Osteocyte (in vitro differentiated cells): ENCODE results near the gene PIANP. TPM values are rescaled to one million over a fixed set of nuclear protein-coding genes. Genes with fewer than 3 reads are reported as not detected.

ENCODE experiments used
- DNase-seq: peaks from one replicate; pipeline ENCODE4 v3.0.0; 2021; ENCODE audit warnings: mixed read lengths; ENCODE audit not compliant: unreplicated experiment; ENCODE audit errors: extremely low spot score
- H3K27ac Mint-ChIP-seq: one replicate; pipeline ENCODE4 v1.8.0; 2021; ENCODE audit warnings: mild to moderate bottlenecking, mixed read lengths; ENCODE audit not compliant: unreplicated experiment
- H3K27me3 Mint-ChIP-seq: one replicate; pipeline ENCODE4 v1.8.0; 2021; ENCODE audit warnings: mixed read lengths; ENCODE audit not compliant: unreplicated experiment
- H3K36me3 Mint-ChIP-seq: one replicate; pipeline ENCODE4 v1.8.0; 2021; ENCODE audit warnings: mixed read lengths; ENCODE audit not compliant: unreplicated experiment
- H3K4me1 Mint-ChIP-seq: one replicate; pipeline ENCODE4 v1.8.0; 2021; ENCODE audit warnings: mixed read lengths; ENCODE audit not compliant: unreplicated experiment
- H3K4me3 Mint-ChIP-seq: one replicate; pipeline ENCODE4 v1.8.0; 2021; ENCODE audit warnings: mild to moderate bottlenecking, moderate library complexity, mixed read lengths; ENCODE audit not compliant: unreplicated experiment
- H3K9me3 Mint-ChIP-seq: one replicate; pipeline ENCODE4 v1.8.0; 2021; ENCODE audit warnings: mixed read lengths; ENCODE audit not compliant: unreplicated experiment
- CTCF ChIP-seq: fragments of 200-600 bp; sonication (generic); IDR thresholded peaks from 2 replicates; pipeline ENCODE4 v1.5.0; 2021; ENCODE audit warnings: antibody characterized with exemption, mild to moderate bottlenecking, moderate library complexity
- total RNA-seq: library from RNA; stranded (reverse); gene quantifications from 2 replicates; pipeline ENCODE4 v1.2.1, GENCODE V29; 2021

Gene PIANP
- total RNA-seq, 1 donor from 2014 or later, result 3.9 TPM

GRCh38 chr12:6685814-6686213, 14.8 kb downstream of the PIANP start:
- TF ChIP-seq CTCF, result no peak
- H3K36me3 Mint-ChIP-seq, result peaks cover 5% of the 10 kb centered on the region
- H3K4me3 Mint-ChIP-seq, result no peak overlapping the region
- peaks cover 35% of the 10 kb centered on the region for H3K4me1 Mint-ChIP-seq
- H3K9me3 Mint-ChIP-seq, result no peaks in the 10 kb centered on the region
- DNase-seq, result no peak
- H3K27me3 Mint-ChIP-seq, result no peaks in the 10 kb centered on the region
- no peak overlapping the region for H3K27ac Mint-ChIP-seq

GRCh38 chr12:6684609-6685008, 16.0 kb downstream of the PIANP start:
- peak; percentile 60 for TF ChIP-seq CTCF
- Mint-ChIP-seq H3K36me3 (peaks cover 7% of the 10 kb centered on the region), H3K27me3 (no peaks in the 10 kb centered on the region), H3K4me1 (peaks cover 27% of the 10 kb centered on the region), H3K9me3 (no peaks in the 10 kb centered on the region), H3K27ac (no peak overlapping the region), H3K4me3 (no peak overlapping the region)
- DNase-seq, result no peak

GRCh38 chr12:6676962-6677361, 23.7 kb downstream of the PIANP start:
- Mint-ChIP-seq H3K9me3 (no peaks in the 10 kb centered on the region), H3K27ac (no peak overlapping the region), H3K4me3 (no peak overlapping the region), H3K4me1 (no peaks in the 10 kb centered on the region), H3K36me3 (peaks cover 56% of the 10 kb centered on the region), H3K27me3 (no peaks in the 10 kb centered on the region)
- no peak for TF ChIP-seq CTCF
- no peak for DNase-seq

- no peak overlapping the region for H3K4me3 Mint-ChIP-seq
- no peaks in the 10 kb centered on the region for H3K9me3 Mint-ChIP-seq
- no peak for TF ChIP-seq CTCF
- H3K27ac Mint-ChIP-seq, result no peak overlapping the region
- no peak for DNase-seq
- H3K36me3 Mint-ChIP-seq, result peaks cover 70% of the 10 kb centered on the region
- no peaks in the 10 kb centered on the region for H3K27me3 Mint-ChIP-seq
- H3K4me1 Mint-ChIP-seq, result no peaks in the 10 kb centered on the region
These were observed 28.5 kb downstream of the PIANP start for GRCh38 chr12:6672143-6672542.

GRCh38 chr12:6667559-6668210, 32.9 kb downstream of the PIANP start:
- no peak overlapping the region for H3K4me3 Mint-ChIP-seq
- peaks cover 10% of the 10 kb centered on the region for H3K4me1 Mint-ChIP-seq
- no peak overlapping the region for H3K27ac Mint-ChIP-seq
- no peak for TF ChIP-seq CTCF
- H3K27me3 Mint-ChIP-seq, result no peaks in the 10 kb centered on the region
- H3K9me3 Mint-ChIP-seq, result no peaks in the 10 kb centered on the region
- DNase-seq, result no peak
- peaks cover 47% of the 10 kb centered on the region for H3K36me3 Mint-ChIP-seq
